Measurements from ENCODE around the gene ZNF764. TPM values are rescaled to one million over a fixed set of nuclear protein-coding genes. Genes with fewer than 3 reads are reported as not detected.

Gene ZNF764
- total and polyA plus RNA-seq, 8 donors: 3.5 to 107 (median 10.5) TPM

DNA sequence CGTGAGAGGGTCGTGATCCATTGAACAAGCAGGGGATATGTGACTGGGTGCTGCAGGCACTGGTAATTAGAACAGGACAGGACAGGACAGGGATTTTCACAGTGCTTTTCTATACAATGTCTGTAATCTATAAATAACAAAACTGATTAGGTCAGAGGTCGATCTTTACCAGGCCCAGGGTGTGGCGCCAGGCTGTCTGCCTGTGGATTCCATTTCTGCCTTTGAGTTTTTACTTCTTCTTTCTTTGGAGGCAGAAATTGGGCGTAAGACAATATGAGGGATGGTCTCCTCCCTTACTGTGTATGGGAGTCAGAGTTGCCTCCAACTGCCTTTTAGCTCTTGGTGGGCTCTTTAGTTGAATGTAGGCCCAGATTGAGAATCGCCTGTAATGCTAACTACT is 1.5 kb upstream of the ZNF764 start:
- DNase-seq: no peak
- no peak overlapping the region for H3K27ac ChIP-seq
- no peak overlapping the region for H3K4me3 ChIP-seq
- WGBS, 5 donors: 84 to 91% (median 88%) methylated on average over 6 of the region's 6 CpGs
- no peaks in the 10 kb centered on the region for H3K9me3 ChIP-seq
- intact Hi-C loops (cut with DNase I; ENCODE audit: low total_unique reads): loop anchor here (10.0 kb wide), 1 partner anchor 95 kb away; the partner anchor contains the start of genes FBRS and PRR14
- H3K36me3 ChIP-seq: peaks cover 13 to 17% (median 16%) of the 10 kb centered on the region in 4 donors
- peaks cover 7 to 61% (median 47%) of the 10 kb centered on the region in 4 donors for H3K4me1 ChIP-seq
- H3K27me3 ChIP-seq: no peaks in the 10 kb centered on the region
- TF ChIP-seq POLR2AphosphoS5 (IDR thresholded peaks at IDR 0.05) (no peak), POLR2A (IDR thresholded peaks at IDR 0.05) (no peak), EP300 (IDR thresholded peaks at IDR 0.05) (no peak)
- TF ChIP-seq, protein P1, sequence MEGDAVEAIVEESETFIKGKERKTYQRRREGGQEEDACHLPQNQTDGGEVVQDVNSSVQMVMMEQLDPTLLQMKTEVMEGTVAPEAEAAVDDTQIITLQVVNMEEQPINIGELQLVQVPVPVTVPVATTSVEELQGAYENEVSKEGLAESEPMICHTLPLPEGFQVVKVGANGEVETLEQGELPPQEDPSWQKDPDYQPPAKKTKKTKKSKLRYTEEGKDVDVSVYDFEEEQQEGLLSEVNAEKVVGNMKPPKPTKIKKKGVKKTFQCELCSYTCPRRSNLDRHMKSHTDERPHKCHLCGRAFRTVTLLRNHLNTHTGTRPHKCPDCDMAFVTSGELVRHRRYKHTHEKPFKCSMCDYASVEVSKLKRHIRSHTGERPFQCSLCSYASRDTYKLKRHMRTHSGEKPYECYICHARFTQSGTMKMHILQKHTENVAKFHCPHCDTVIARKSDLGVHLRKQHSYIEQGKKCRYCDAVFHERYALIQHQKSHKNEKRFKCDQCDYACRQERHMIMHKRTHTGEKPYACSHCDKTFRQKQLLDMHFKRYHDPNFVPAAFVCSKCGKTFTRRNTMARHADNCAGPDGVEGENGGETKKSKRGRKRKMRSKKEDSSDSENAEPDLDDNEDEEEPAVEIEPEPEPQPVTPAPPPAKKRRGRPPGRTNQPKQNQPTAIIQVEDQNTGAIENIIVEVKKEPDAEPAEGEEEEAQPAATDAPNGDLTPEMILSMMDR (IDR thresholded peaks at IDR 0.05): no peak

DNA sequence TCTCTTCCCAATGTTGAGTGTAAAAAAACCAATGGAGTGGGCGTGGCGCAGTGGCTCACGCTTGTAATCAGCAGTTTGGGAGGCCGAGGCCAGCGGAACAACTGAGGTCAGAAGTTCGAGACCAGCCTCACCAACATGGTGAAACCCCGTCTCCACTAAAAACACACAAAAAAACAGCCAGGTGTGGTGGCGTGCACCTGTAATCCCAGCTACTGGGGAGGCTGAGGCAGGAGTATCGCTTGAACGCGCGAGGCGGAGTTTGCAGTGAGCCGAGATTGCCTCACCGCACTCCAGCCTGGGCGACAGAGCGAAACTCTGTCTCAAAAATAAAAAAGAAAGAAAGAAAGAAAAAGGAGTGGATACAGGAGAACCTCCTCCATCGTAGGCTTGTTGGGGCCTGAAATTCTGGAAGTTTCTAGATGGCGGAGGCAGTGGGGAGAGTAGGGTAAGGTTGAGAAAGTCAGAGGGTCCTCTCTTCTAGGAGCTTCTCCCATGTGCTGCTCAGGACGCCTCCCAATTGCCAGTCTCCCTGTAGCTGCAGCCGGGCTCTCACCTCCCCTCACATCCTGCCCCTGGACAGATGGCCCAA is 709 bp upstream of the ZNF764 start:
- Histone ChIP-seq H3K27ac (peak overlapping the region; percentile 71 to 98 (median 96)), H3K9me3 (no peaks in the 10 kb centered on the region), H3K4me1 (peaks cover 7 to 68% (median 53%) of the 10 kb centered on the region in 4 donors), H3K4me3 (peak overlapping the region; percentile 72 to 84 (median 78)), H3K27me3 (no peaks in the 10 kb centered on the region), H3K36me3 (peaks cover 13 to 25% (median 24%) of the 10 kb centered on the region in 4 donors)
- intact Hi-C loops (cut with DNase I; ENCODE audit: low total_unique reads): no loop called here
- TF ChIP-seq EP300 (IDR thresholded peaks at IDR 0.05) (no peak), POLR2A (IDR thresholded peaks at IDR 0.05) (no peak), POLR2AphosphoS5 (IDR thresholded peaks at IDR 0.05) (no peak)
- TF ChIP-seq, protein P1 (IDR thresholded peaks at IDR 0.05): no peak
- WGBS, 5 donors: 72 to 82% (median 77%) methylated on average over 21 of the region's 21 CpGs
- DNase-seq: no peak

DNA sequence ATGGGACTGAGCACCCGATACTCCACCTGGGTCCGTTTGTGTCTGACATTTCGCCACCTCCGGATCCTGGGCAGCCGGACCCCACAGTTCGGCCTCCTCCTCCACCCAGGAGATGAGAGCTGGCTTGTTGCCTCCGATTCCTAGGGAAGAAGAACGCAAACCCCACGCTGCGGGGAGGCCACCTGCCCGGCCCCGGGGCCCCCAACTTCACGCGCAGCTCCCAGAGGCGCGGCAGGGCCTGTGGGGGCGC is 542 bp downstream of the ZNF764 start:
- Histone ChIP-seq H3K27ac (peak overlapping the region; percentile 91 to 98 (median 96)), H3K27me3 (no peaks in the 10 kb centered on the region), H3K9me3 (no peaks in the 10 kb centered on the region), H3K36me3 (peaks cover 13 to 37% (median 37%) of the 10 kb centered on the region in 4 donors), H3K4me3 (peak overlapping the region; percentile 72 to 84 (median 78)), H3K4me1 (peaks cover 7 to 80% (median 65%) of the 10 kb centered on the region in 4 donors)
- DNase-seq: no peak
- TF ChIP-seq, protein P1 (IDR thresholded peaks at IDR 0.05): no peak
- TF ChIP-seq POLR2AphosphoS5 (IDR thresholded peaks at IDR 0.05): no peak
- no peak for TF ChIP-seq POLR2A (IDR thresholded peaks at IDR 0.05)
- TF ChIP-seq EP300 (IDR thresholded peaks at IDR 0.05): no peak
- intact Hi-C loops (cut with DNase I; ENCODE audit: low total_unique reads): no loop called here
- WGBS, 5 donors: 0 to 1% (median 1%) methylated on average over 7 to 17 of the region's 17 CpGs; no CpG with 5 or more reads in 1 of the 5 donors

DNA sequence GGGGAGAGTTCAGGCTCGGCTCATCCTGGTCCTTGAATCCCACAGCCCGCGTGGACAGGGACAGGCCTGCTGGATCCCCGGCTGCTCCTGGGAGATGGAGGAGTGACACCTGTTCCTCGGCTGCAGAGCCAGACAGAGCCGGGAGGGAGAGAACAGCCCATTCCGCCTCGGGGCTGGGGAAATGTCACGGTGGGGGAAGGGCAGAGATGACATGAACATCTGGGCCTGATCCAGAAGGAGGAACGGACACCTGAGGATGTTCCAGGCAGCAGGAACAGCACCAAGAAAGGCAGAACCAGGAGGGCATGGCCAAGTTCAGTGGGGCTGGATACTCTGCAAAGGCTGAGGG is 2.1 kb downstream of the ZNF764 start:
- WGBS, 5 donors: 34 to 68% (median 47%) methylated on average over 10 of the region's 10 CpGs
- TF ChIP-seq EP300 (IDR thresholded peaks at IDR 0.05): no peak
- TF ChIP-seq, protein P1 (IDR thresholded peaks at IDR 0.05): no peak
- intact Hi-C loops (cut with DNase I; ENCODE audit: low total_unique reads): no loop called here
- DNase-seq: no peak
- peak overlapping the region in 4 of 5 donors; percentile 91 to 98 (median 96) for H3K27ac ChIP-seq
- H3K36me3 ChIP-seq: peaks cover 13 to 40% (median 37%) of the 10 kb centered on the region in 4 donors
- no peaks in the 10 kb centered on the region for H3K9me3 ChIP-seq
- peak overlapping the region; percentile 5 to 84 (median 72) for H3K4me3 ChIP-seq
- H3K27me3 ChIP-seq: no peaks in the 10 kb centered on the region
- H3K4me1 ChIP-seq: peaks cover 6 to 87% (median 64%) of the 10 kb centered on the region in 4 donors
